ENCODE measurements around the gene WDR5B.

DNA sequence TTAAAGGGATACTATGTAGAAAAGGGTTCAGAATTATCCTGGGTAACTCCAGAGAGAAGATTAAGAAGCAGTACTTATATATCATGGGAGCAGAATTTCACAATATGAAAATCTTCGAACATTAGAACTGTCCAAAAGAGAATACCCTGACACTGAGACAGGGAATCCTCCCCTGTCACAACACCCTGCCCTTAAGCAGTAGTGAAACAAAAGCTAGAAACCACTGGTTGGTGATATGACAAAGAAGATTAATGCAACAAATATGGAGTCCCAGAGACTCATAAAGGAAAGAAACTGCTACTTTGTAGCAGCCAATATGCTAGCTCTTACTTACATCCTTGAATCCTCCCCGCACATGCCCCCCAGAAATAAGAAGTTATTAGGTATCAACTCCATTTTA lies 51.4 kb downstream of the WDR5B start:
- TF ChIP-seq, protein P1, sequence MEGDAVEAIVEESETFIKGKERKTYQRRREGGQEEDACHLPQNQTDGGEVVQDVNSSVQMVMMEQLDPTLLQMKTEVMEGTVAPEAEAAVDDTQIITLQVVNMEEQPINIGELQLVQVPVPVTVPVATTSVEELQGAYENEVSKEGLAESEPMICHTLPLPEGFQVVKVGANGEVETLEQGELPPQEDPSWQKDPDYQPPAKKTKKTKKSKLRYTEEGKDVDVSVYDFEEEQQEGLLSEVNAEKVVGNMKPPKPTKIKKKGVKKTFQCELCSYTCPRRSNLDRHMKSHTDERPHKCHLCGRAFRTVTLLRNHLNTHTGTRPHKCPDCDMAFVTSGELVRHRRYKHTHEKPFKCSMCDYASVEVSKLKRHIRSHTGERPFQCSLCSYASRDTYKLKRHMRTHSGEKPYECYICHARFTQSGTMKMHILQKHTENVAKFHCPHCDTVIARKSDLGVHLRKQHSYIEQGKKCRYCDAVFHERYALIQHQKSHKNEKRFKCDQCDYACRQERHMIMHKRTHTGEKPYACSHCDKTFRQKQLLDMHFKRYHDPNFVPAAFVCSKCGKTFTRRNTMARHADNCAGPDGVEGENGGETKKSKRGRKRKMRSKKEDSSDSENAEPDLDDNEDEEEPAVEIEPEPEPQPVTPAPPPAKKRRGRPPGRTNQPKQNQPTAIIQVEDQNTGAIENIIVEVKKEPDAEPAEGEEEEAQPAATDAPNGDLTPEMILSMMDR (IDR thresholded peaks at IDR 0.05; ENCODE audit: poor library complexity) = no peak
- TF ChIP-seq EZH2phosphoT487 (IDR thresholded peaks at IDR 0.05; ENCODE audit: low read depth, severe bottlenecking, unreplicated experiment) = no peak
- TF ChIP-seq EZH2 (IDR thresholded peaks at IDR 0.05; ENCODE audit: borderline replicate concordance) = no peak
